Measurements from ENCODE around the gene MAD1L1.

DNA sequence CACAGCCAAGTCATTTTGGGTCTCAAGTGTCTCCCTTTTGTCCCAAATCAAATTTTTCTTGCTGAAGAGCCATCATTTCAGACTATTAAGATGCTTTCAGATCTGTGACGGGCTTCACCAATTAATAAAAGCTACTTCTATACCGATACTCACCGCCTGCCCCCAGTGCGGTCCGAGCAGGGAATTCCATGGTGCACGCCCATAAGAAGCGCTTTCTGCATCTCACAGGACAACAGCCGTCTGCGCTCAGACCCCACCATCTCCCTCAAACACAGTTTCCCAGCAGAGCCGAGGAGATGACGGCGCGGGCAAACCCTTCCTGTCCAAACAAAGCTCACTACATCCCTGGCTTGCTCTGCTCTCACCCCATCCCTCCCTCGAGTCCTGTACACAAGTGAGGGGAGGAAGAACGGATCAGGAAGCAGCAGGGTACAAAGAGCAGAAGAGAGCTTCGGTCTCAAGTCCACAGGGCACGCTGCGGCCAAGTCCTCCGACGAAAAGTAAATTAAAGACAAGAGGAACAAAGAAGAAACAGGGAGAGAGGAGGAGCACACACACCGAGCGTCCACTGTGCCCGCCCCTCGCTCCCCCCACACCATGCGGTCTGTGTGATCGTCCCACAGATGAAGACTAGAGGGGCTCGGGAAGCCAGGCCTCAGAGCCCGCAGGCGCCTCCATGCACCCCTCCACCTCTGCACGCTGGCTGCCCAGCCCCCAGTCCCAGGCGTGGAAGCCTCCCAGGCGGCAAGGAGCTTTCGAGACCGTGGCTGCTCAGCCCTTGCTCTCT is 121.9 kb downstream of the MAD1L1 start:
- TF ChIP-seq, protein P1, sequence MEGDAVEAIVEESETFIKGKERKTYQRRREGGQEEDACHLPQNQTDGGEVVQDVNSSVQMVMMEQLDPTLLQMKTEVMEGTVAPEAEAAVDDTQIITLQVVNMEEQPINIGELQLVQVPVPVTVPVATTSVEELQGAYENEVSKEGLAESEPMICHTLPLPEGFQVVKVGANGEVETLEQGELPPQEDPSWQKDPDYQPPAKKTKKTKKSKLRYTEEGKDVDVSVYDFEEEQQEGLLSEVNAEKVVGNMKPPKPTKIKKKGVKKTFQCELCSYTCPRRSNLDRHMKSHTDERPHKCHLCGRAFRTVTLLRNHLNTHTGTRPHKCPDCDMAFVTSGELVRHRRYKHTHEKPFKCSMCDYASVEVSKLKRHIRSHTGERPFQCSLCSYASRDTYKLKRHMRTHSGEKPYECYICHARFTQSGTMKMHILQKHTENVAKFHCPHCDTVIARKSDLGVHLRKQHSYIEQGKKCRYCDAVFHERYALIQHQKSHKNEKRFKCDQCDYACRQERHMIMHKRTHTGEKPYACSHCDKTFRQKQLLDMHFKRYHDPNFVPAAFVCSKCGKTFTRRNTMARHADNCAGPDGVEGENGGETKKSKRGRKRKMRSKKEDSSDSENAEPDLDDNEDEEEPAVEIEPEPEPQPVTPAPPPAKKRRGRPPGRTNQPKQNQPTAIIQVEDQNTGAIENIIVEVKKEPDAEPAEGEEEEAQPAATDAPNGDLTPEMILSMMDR (conservative IDR thresholded peaks at IDR 0.05) = no peak
- TF ChIP-seq EZH2 (IDR thresholded peaks at IDR 0.05; ENCODE audit: low read depth) = no peak

All from PC-9 (cell line).